ENCODE measurements around the gene DOCK4. TPM values are rescaled to one million over a fixed set of nuclear protein-coding genes. Genes with fewer than 3 reads are reported as not detected.

Gene DOCK4
- total and polyA plus RNA-seq, 2 of the 8 experiments (the other 6 are each of a cell fraction or from before 2014, with no cell fraction given): 5.1 to 23.6 TPM

- Histone ChIP-seq H3K4me1 (replicated peaks in 1 of 4; ENCODE audit: control insufficient read depth in 3 of 4, insufficient read depth in 4 of 4, low read length in 3 of 4) (peaks cover 0 to 9% (median 0%) of the 10 kb centered on the region in 4 experiments; a peak in 2 of 7 replicates), H3K23me2 (ENCODE audit: low read depth, low read length) (no peaks in the 10 kb centered on the region), H2BK12ac (ENCODE audit: low read depth, low read length) (0 out of 2 replicates have a peak overlapping the region, but pooled peaks have one; percentile 10), H2AK5ac (ENCODE audit: low read depth, low read length) (no peak overlapping the region), H3K27me3 (replicated peaks in 1 of 4; ENCODE audit: control insufficient read depth in 3 of 4, extremely low read depth in 1 of 4, insufficient read depth in 3 of 4, low read length in 3 of 4) (no peaks in the 10 kb centered on the region), H3K14ac (ENCODE audit: insufficient read length) (no peak overlapping the region), H3K79me2 (ENCODE audit: control insufficient read depth in 1 of 2, insufficient read depth in 2 of 2, low read length in 2 of 2) (no peaks in the 10 kb centered on the region), H2BK15ac (ENCODE audit: low read length) (no peak overlapping the region), H4K20me1 (replicated peaks in 1 of 2; ENCODE audit: control insufficient read depth in 1 of 2, insufficient read depth in 2 of 2, low read length in 2 of 2) (no peaks in the 10 kb centered on the region), H4K8ac (ENCODE audit: extremely low read depth, insufficient read depth, low read length) (peak overlapping the region; percentile 71; the same call in 1 of the 2 replicates), H3K4me2 (ENCODE audit: insufficient read depth in 1 of 2, low read depth in 2 of 2, low read length in 2 of 2) (no peak overlapping the region), H4K5ac (ENCODE audit: insufficient read length, low read depth, low read length) (no peak overlapping the region), H2BK5ac (ENCODE audit: low read depth, low read length) (no peak overlapping the region), H3K9me3 (ENCODE audit: insufficient read depth in 2 of 2, low read depth in 1 of 2, low read length in 1 of 2) (no peaks in the 10 kb centered on the region), H2AFZ (ENCODE audit: low read length) (no peak overlapping the region), H3K9ac (replicated peaks in 1 of 4; ENCODE audit: extremely low read depth in 1 of 4, low read depth in 3 of 4, low read length in 3 of 4) (no peak overlapping the region), H3K79me1 (ENCODE audit: low read depth, low read length) (no peaks in the 10 kb centered on the region; the same call in 1 of the 2 replicates), H3K56ac (replicated peaks; ENCODE audit: insufficient read length, low read depth, low read length) (no peak overlapping the region), H3K27ac (ENCODE audit: low read depth, low read length) (no peak overlapping the region), H3K4me3 (ENCODE audit: extremely low read depth in 1 of 4, insufficient read depth in 2 of 4, low read depth in 3 of 4, low read length in 4 of 4) (no peak overlapping the region), H3K18ac (ENCODE audit: extremely low read depth, low read length) (no peak overlapping the region), H3K36me3 (ENCODE audit: control insufficient read depth in 2 of 4, insufficient read depth in 4 of 4, low read length in 3 of 4) (no peaks in the 10 kb centered on the region), H4K91ac (replicated peaks; ENCODE audit: insufficient read length, low read length) (no peak overlapping the region), H3K23ac (ENCODE audit: insufficient read length) (no peak overlapping the region), H3K4ac (replicated peaks; ENCODE audit: insufficient read length, low read depth, low read length) (no peak overlapping the region), H2BK20ac (ENCODE audit: low read length) (no peak overlapping the region), H2BK120ac (replicated peaks; ENCODE audit: low read depth, low read length) (no peak overlapping the region)
- no peak for DNase-seq (ENCODE audit: low read depth in 1 of 2, low spot score in 2 of 2)
- WGBS, 2 experiments (ENCODE audit: extremely low coverage in 1 of 2, insufficient coverage in 1 of 2, insufficient read length in 1 of 2, insufficient replicate concordance in 2 of 2, low coverage in 1 of 2, low lambda C conversion rate in 2 of 2, missing lambda C conversion rate in 1 of 2): 89% methylated on average over 7 of the region's 7 CpGs; no CpG with 5 or more reads in 1 of the 2 experiments
- POLR2A ChIA-PET (ENCODE audit: partially characterized antibody): no interaction called here
- CTCF ChIA-PET (ENCODE audit: partially characterized antibody): interaction anchor here (0.9 to 1.9 kb wide), 3 partner anchors 10 to 30 kb away, joined by 3 to 5 read pairs (median 4); no protein-coding TSS in a partner anchor
- no peak for FAIRE-seq
- no peak for TF ChIP-seq SP2 (IDR thresholded peaks at IDR 0.05; ENCODE audit: low read length)
- no peak for TF ChIP-seq POLR2A (IDR thresholded peaks at IDR 0.05; ENCODE audit: control extremely low read depth in 1 of 2, low read depth in 2 of 2, low read length in 2 of 2)
- TF ChIP-seq JUND (IDR thresholded peaks at IDR 0.05; ENCODE audit: low read length): no peak
- no peak for TF ChIP-seq RNF2 (IDR thresholded peaks at IDR 0.05; ENCODE audit: borderline replicate concordance, low read depth, low read length, missing control alignments, poor library complexity, severe bottlenecking)
- no peak for TF ChIP-seq ATF2 (IDR thresholded peaks at IDR 0.05; ENCODE audit: low read length)
These were observed 122.3 kb downstream of the DOCK4 start for GRCh38 chr7:112083776-112084355.

Data from H1 (cell line).